ENCODE results near the gene ADORA1. TPM values are rescaled to one million over a fixed set of nuclear protein-coding genes. Genes with fewer than 3 reads are reported as not detected.

ADORA1 gene
- total and polyA plus RNA-seq, 2 donors (not counting 3 experiments of a cell fraction or from before 2014, with no cell fraction given), result 0.15 TPM; not detected in 1

- dilution Hi-C loops (cut with MboI; ENCODE audit: extremely low pct_ligation_motif_present, low sequenced_read_pairs), result no loop called here
- Histone ChIP-seq H3K27ac (ENCODE audit: insufficient read depth, low read depth, low read length) (no peak overlapping the region), H3K9me1 (replicated peaks; ENCODE audit: control insufficient read depth, extremely low read depth, insufficient read depth, low read length) (no peaks in the 10 kb centered on the region), H4K20me1 (replicated peaks; ENCODE audit: control insufficient read depth, extremely low read depth, insufficient read depth, low read length) (no peaks in the 10 kb centered on the region), H3K36me3 (ENCODE audit: control insufficient read depth in 2 of 2, extremely low read depth in 1 of 2, insufficient read depth in 2 of 2, low read length in 2 of 2) (no peaks in the 10 kb centered on the region), H3K4me3 (replicated peaks in 1 of 3; ENCODE audit: insufficient read depth in 1 of 3, low read depth in 1 of 3, low read length in 3 of 3) (no peak overlapping the region), H3K79me2 (ENCODE audit: control insufficient read depth, insufficient read depth, low read length) (no peaks in the 10 kb centered on the region), H3K9me3 (replicated peaks; ENCODE audit: control insufficient read depth, insufficient read depth, low read length) (no peaks in the 10 kb centered on the region), H3K27me3 (ENCODE audit: control insufficient read depth in 2 of 2, insufficient read depth in 2 of 2, low read length in 2 of 2) (peaks cover 2 to 14% of the 10 kb centered on the region in 2 experiments), H3K4me1 (ENCODE audit: control insufficient read depth, extremely low read depth, insufficient read depth, low read length) (no peaks in the 10 kb centered on the region), H2AFZ (ENCODE audit: low read depth, low read length) (no peak overlapping the region), H3K4me2 (ENCODE audit: insufficient read depth, low read length) (no peak overlapping the region), H3K9ac (replicated peaks; ENCODE audit: extremely low read depth, insufficient read depth, low read length) (no peak overlapping the region)
- intact Hi-C loops (cut with micrococcal nuclease), result no loop called here
- ChIA-PET POLR2A (no interaction called here), CTCF (interaction anchor here (1.3 to 4.4 kb wide), 5 partner anchors 9 to 165 kb away, joined by 3 to 35 read pairs (median 6); no protein-coding TSS in a partner anchor)
- FAIRE-seq, result no peak
- no TSS peak for BruUV-seq (replicated peaks)
- TF ChIP-seq EZH2 (IDR thresholded peaks at IDR 0.05; ENCODE audit: borderline replicate concordance, low read depth, low read length, severe bottlenecking) (no peak), POLR2A (IDR thresholded peaks at IDR 0.05; ENCODE audit: low read depth, low read length) (no peak), POLR2AphosphoS5 (IDR thresholded peaks at IDR 0.05; ENCODE audit: insufficient read depth, low read depth, low read length) (no peak), FOS (IDR thresholded peaks at IDR 0.05; ENCODE audit: borderline replicate concordance, insufficient read depth, low read length) (no peak), JUN (IDR thresholded peaks at IDR 0.05; ENCODE audit: borderline replicate concordance, insufficient read depth, insufficient read length, low read depth) (no peak), MYC (IDR thresholded peaks at IDR 0.05; ENCODE audit: low read depth, low read length) (no peak)
- DNase-seq (ENCODE audit: low read depth, low spot score), result peak; percentile 13
These were observed 78.7 kb downstream of the ADORA1 start for GRCh38 chr1:203206129-203206687.

DNA sequence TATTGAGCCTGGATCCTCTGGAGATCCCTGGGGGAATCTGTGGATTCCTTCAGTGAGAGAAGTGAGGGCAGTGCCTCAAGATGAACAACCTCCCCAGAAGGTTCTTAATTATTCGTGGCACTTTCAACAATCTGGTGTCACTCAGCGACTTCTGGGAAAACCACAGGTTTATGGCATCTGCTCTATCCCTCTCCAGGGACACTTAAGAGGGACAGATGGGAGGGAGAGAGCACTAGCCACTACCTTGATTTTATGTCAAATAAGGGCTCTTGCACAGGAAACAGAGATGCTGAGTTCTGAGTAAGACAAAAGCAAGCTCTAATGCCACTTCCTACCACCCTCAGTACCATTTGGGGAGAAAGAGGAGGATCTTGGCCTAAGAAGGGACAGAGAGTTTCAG, 80.2 kb downstream of the ADORA1 start:
- Histone ChIP-seq H3K9me1 (replicated peaks; ENCODE audit: control insufficient read depth, extremely low read depth, insufficient read depth, low read length) (no peaks in the 10 kb centered on the region), H3K4me1 (ENCODE audit: control insufficient read depth, extremely low read depth, insufficient read depth, low read length) (no peaks in the 10 kb centered on the region), H3K4me3 (replicated peaks in 1 of 3; ENCODE audit: insufficient read depth in 1 of 3, low read depth in 1 of 3, low read length in 3 of 3) (no peak overlapping the region), H3K4me2 (ENCODE audit: insufficient read depth, low read length) (no peak overlapping the region), H4K20me1 (replicated peaks; ENCODE audit: control insufficient read depth, extremely low read depth, insufficient read depth, low read length) (no peaks in the 10 kb centered on the region), H3K27me3 (ENCODE audit: control insufficient read depth in 2 of 2, insufficient read depth in 2 of 2, low read length in 2 of 2) (peaks cover 2 to 8% of the 10 kb centered on the region in 2 experiments), H2AFZ (ENCODE audit: low read depth, low read length) (no peak overlapping the region), H3K36me3 (ENCODE audit: control insufficient read depth in 2 of 2, extremely low read depth in 1 of 2, insufficient read depth in 2 of 2, low read length in 2 of 2) (no peaks in the 10 kb centered on the region), H3K79me2 (ENCODE audit: control insufficient read depth, insufficient read depth, low read length) (no peaks in the 10 kb centered on the region), H3K27ac (ENCODE audit: insufficient read depth, low read depth, low read length) (no peak overlapping the region), H3K9ac (replicated peaks; ENCODE audit: extremely low read depth, insufficient read depth, low read length) (no peak overlapping the region), H3K9me3 (replicated peaks; ENCODE audit: control insufficient read depth, insufficient read depth, low read length) (no peaks in the 10 kb centered on the region)
- no peak for TF ChIP-seq POLR2A (IDR thresholded peaks at IDR 0.05; ENCODE audit: low read depth, low read length)
- TF ChIP-seq MYC (IDR thresholded peaks at IDR 0.05; ENCODE audit: low read depth, low read length), result no peak
- no peak for TF ChIP-seq JUN (IDR thresholded peaks at IDR 0.05; ENCODE audit: borderline replicate concordance, insufficient read depth, insufficient read length, low read depth)
- no peak for TF ChIP-seq FOS (IDR thresholded peaks at IDR 0.05; ENCODE audit: borderline replicate concordance, insufficient read depth, low read length)
- no peak for TF ChIP-seq EZH2 (IDR thresholded peaks at IDR 0.05; ENCODE audit: borderline replicate concordance, low read depth, low read length, severe bottlenecking)
- no peak for TF ChIP-seq GATA2 (IDR thresholded peaks at IDR 0.05; ENCODE audit: insufficient read depth, insufficient read length, low read depth, low read length)
- TF ChIP-seq, protein P1, sequence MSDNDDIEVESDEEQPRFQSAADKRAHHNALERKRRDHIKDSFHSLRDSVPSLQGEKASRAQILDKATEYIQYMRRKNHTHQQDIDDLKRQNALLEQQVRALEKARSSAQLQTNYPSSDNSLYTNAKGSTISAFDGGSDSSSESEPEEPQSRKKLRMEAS (IDR thresholded peaks at IDR 0.05; ENCODE audit: insufficient read depth, insufficient read length), result no peak
- TF ChIP-seq CTCF (IDR thresholded peaks at IDR 0.05; ENCODE audit: extremely low read depth in 1 of 2, insufficient read depth in 1 of 2, low read depth in 1 of 2, low read length in 2 of 2), result no peak
- no peak for TF ChIP-seq POLR2AphosphoS5 (IDR thresholded peaks at IDR 0.05; ENCODE audit: insufficient read depth, low read depth, low read length)
- no TSS peak for BruUV-seq (replicated peaks)
- dilution Hi-C loops (cut with MboI; ENCODE audit: extremely low pct_ligation_motif_present, low sequenced_read_pairs), result no loop called here
- FAIRE-seq (no peak), DNase-seq (ENCODE audit: low read depth, low spot score) (no peak)
- POLR2A ChIA-PET, result no interaction called here
- CTCF ChIA-PET, result interaction anchor here (1.0 to 4.4 kb wide), 4 partner anchors 8 to 90 kb away, joined by 3 to 35 read pairs (median 11); no protein-coding TSS in a partner anchor
- intact Hi-C loops (cut with micrococcal nuclease), result no loop called here
